A549 (cell line): ENCODE results near the gene SPPL2B. TPM values are rescaled to one million over a fixed set of nuclear protein-coding genes. Genes with fewer than 3 reads are reported as not detected.

Experiments
- ATAC-seq, 2 experiments: fragments of 200-7000 bp in 1 of 2; fragments of >200 bp in 1 of 2; cut with Nextera tagmentation in 1 of 2; cut with Tn5 transposase in 1 of 2; 3 replicates each; pipeline versions ENCODE4 v1.8.0 to v1.9.1; 2018 to 2020; ENCODE audit warnings: mild to moderate bottlenecking in 1 of 2, moderate library complexity in 1 of 2
- CTCF ChIA-PET: fragments of 300-600 bp; sonication (Branson Sonifier 250); formaldehyde crosslinking; extraction: SDS; loops from one replicate; lab custom pipeline; 2021; ENCODE audit warnings: antibody characterized with exemption, inconsistent platforms; lab: Yijun Ruan, JAX
- POLR2A ChIA-PET: fragments of 350-600 bp; formaldehyde crosslinking; extraction: SDS; loops from one replicate; lab custom pipeline; 2021; ENCODE audit warnings: antibody characterized with exemption, inconsistent platforms; lab: Yijun Ruan, JAX
- DNase-seq, 2 experiments: peaks; one replicate each; pipeline versions ENCODE4 v3.0.0 to v3.0.0-alpha.2; 2011 to 2016; ENCODE audit warnings: low read depth in 1 of 2, low spot score in 1 of 2
- FAIRE-seq: peaks from 2 replicates; lab custom pipeline; 2011; peaks lifted over from hg19 to GRCh38; lab: Jason Lieb, UNC
- H3K27ac ChIP-seq, 2 experiments: fragments of >200 bp; sonication (Bioruptor Twin); formaldehyde crosslinking; 3 replicates each; pipeline ENCODE4 v1.5.1; 2016 to 2017
- H3K4me1 ChIP-seq: fragments of >200 bp; sonication (Bioruptor Twin); formaldehyde crosslinking; 3 replicates; pipeline ENCODE4 v1.6.1; 2016
- H3K4me2 ChIP-seq: fragments of >200 bp; sonication (Bioruptor Twin); formaldehyde crosslinking; 3 replicates; pipeline ENCODE4 v1.6.1; 2016
- H3K4me3 ChIP-seq: fragments of >200 bp; sonication (Bioruptor Twin); formaldehyde crosslinking; 3 replicates; pipeline ENCODE4 v1.5.1; 2016
- H3K9me3 ChIP-seq: fragments of >200 bp; sonication (Bioruptor Twin); formaldehyde crosslinking; 3 replicates; pipeline ENCODE4 v1.6.1; 2016
- CBX8 ChIP-seq: fragments of 200-600 bp; sonication (generic); IDR thresholded peaks from 2 replicates; pipeline ENCODE4 v1.6.1; 2016
- CHD2 ChIP-seq: fragments of 150-350 bp; IDR thresholded peaks from 2 replicates; pipeline ENCODE4 v1.6.1; 2014; ENCODE audit warnings: low read length; ENCODE audit not compliant: partially characterized antibody
- FOXS1 ChIP-seq: fragments of 250-450 bp; sonication (Bioruptor Pico); IDR thresholded peaks from 2 replicates; pipeline ENCODE4 v1.5.0; 2020; ENCODE audit warnings: mild to moderate bottlenecking, moderate library complexity
- HDAC2 ChIP-seq: fragments of 200-600 bp; sonication (generic); IDR thresholded peaks from 2 replicates; pipeline ENCODE4 v1.6.1; 2016
- HEYL ChIP-seq: fragments of 250-450 bp; sonication (Bioruptor Pico); IDR thresholded peaks from 2 replicates; pipeline ENCODE4 v1.8.0; 2021; ENCODE audit warnings: mild to moderate bottlenecking, moderate library complexity
- HOXA7 ChIP-seq: fragments of 250-450 bp; sonication (Bioruptor Pico); IDR thresholded peaks from 2 replicates; pipeline ENCODE4 v1.5.0; 2020; ENCODE audit warnings: mild to moderate bottlenecking, moderate library complexity
- HOXB5 ChIP-seq: fragments of 250-450 bp; sonication (Bioruptor Pico); IDR thresholded peaks from 2 replicates; pipeline ENCODE4 v1.5.0; 2020; ENCODE audit warnings: mild to moderate bottlenecking, moderate library complexity
- JUN ChIP-seq, 2 experiments: fragments of >200 bp; sonication (Bioruptor Twin); formaldehyde crosslinking; IDR thresholded peaks; 2 replicates in 1 of 2; 3 replicates in 1 of 2; pipeline ENCODE4 v1.6.1; 2016 to 2017
- JUNB ChIP-seq: fragments of >200 bp; sonication (Bioruptor Twin); formaldehyde crosslinking; IDR thresholded peaks from 2 replicates; pipeline ENCODE4 v1.6.1; 2016
- MAFK ChIP-seq: fragments of 450-650 bp; IDR thresholded peaks from 2 replicates; pipeline ENCODE4 v1.6.1; 2014; ENCODE audit not compliant: partially characterized antibody
- MAZ ChIP-seq: fragments of 150-350 bp; IDR thresholded peaks from 2 replicates; pipeline ENCODE4 v1.6.1; 2014; ENCODE audit warnings: antibody characterized with exemption, low read depth, low read length, borderline replicate concordance
- MYC ChIP-seq: IDR thresholded peaks from 2 replicates; pipeline ENCODE4 v1.6.1; 2012; ENCODE audit warnings: mild to moderate bottlenecking, inconsistent platforms, low read length, improper control_type of control experiment, borderline replicate concordance
- NPAS2 ChIP-seq: fragments of 250-450 bp; sonication (Bioruptor Pico); IDR thresholded peaks from 2 replicates; pipeline ENCODE4 v1.8.0; 2022; ENCODE audit warnings: mild to moderate bottlenecking, moderate library complexity, borderline replicate concordance
- NR3C1 ChIP-seq: fragments of >200 bp; sonication (Bioruptor Twin); formaldehyde crosslinking; IDR thresholded peaks from 3 replicates; pipeline ENCODE4 v1.6.1; 2017
- PHF8 ChIP-seq: fragments of 200-600 bp; sonication (generic); IDR thresholded peaks from 2 replicates; pipeline ENCODE4 v1.6.1; 2016; ENCODE audit warnings: low read depth, mild to moderate bottlenecking, antibody characterized with exemption, moderate library complexity, borderline replicate concordance
- RCOR1 ChIP-seq: fragments of 150-350 bp; IDR thresholded peaks from 2 replicates; pipeline ENCODE4 v1.6.1; 2014; ENCODE audit warnings: antibody characterized with exemption, low read length, low read depth
- RFX5 ChIP-seq: fragments of 450-650 bp; IDR thresholded peaks from 2 replicates; pipeline ENCODE4 v1.7.1; 2014; ENCODE audit warnings: antibody characterized with exemption, mild to moderate bottlenecking, moderate library complexity
- SREBF2 ChIP-seq: fragments of 450-650 bp; IDR thresholded peaks from 2 replicates; pipeline ENCODE4 v1.6.1; 2014; ENCODE audit warnings: mild to moderate bottlenecking, moderate library complexity
- ZC3H11A ChIP-seq: fragments of 450-650 bp; IDR thresholded peaks from 2 replicates; pipeline ENCODE4 v1.6.1; 2014; ENCODE audit warnings: antibody characterized with exemption, mild to moderate bottlenecking
- ZSCAN20 ChIP-seq: fragments of 250-450 bp; sonication (Bioruptor Pico); IDR thresholded peaks from 2 replicates; pipeline ENCODE4 v1.8.0; 2022; ENCODE audit warnings: mild to moderate bottlenecking, moderate library complexity
- WGBS: methylation state at CpG from one replicate; pipeline ENCODE4 v1.1.6; 2017; ENCODE audit errors: missing lambda C conversion rate; 5-methylcytosine and 5-hydroxymethylcytosine counted together
- polyA plus RNA-seq, 4 experiments: library from polyadenylated mRNA; depleted of rRNA in 3 of 4; stranded (reverse); fragments of >200 nt; fragmentation: RNase III in 1 of 4; extraction: RNeasy Plus Mini Kit Qiagen cat#74134 plus additional on column Dnase treatment in 1 of 4; gene quantifications; 2 replicates in 3 of 4; 3 replicates in 1 of 4; pipeline ENCODE4 v1.2.3, GENCODE V29; 2011 to 2017
- TF ChIP-seq, protein P1 (sequence below): fragments of 450-650 bp; IDR thresholded peaks from 2 replicates; pipeline ENCODE4 v1.6.1; 2014; ENCODE audit warnings: antibody characterized with exemption
- TF ChIP-seq, protein P2 (sequence below): fragments of 250-450 bp; sonication (Bioruptor Pico); IDR thresholded peaks from 2 replicates; pipeline ENCODE4 v1.5.0; 2020; ENCODE audit warnings: low read depth, mild to moderate bottlenecking, moderate library complexity

SPPL2B gene
- polyA plus RNA-seq, 2 of the 4 experiments (the other 2 are of a cell fraction) = 11.3 to 36.5 TPM

DNA sequence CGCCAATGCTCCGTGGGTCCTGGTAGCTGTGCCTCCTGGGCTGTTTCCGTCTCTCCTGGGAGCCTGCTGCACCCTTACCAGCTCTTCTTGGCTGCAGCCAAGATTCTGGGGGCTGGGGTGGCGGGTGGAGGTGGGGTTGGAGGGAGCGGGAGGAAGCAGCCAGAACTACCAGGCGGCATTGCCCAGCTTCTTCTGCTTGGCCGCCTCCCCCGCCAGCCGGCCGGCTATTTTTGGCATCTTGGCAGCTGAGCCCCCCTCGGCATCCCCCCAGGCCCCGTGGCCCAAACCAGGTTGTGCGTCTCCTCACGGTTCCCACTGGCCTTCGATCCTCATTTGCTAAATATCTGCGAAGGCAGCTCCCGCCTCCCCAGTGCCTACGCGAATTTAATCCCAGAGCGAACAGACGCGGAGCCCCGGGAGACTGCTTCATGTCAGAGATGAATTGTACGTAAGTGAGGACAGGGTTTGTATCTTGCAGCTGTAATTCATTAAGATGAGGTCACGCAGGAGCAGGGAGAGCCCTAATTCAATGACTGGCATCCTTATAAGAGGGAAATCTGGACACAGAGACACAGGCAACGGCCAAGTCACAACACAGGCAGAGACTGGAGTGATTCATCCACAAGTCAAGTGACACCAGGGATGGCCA, 33.7 kb upstream of the SPPL2B start:
- 77% methylated on average over 22 of the region's 26 CpGs for WGBS
- no peak overlapping the region for H3K4me2 ChIP-seq
- peaks cover under 1% of the 10 kb centered on the region; the same call in 2 of the 3 replicates for H3K4me1 ChIP-seq
- no peak for FAIRE-seq
- no peak for ATAC-seq
- no peak overlapping the region for H3K27ac ChIP-seq
- POLR2A ChIA-PET = no interaction called here
- DNase-seq = no peak
- TF ChIP-seq ZC3H11A (no peak), NPAS2 (CRISPR knock-in tag) (no peak), HEYL (no peak), RFX5 (no peak), ZSCAN20 (CRISPR knock-in tag) (no peak), MAFK (no peak), JUN (IDR thresholded peaks at IDR 0.05) (no peak), CBX8 (no peak), NR3C1 (no peak), RCOR1 (no peak), MYC (no peak), HOXA7 (CRISPR knock-in tag) (no peak), JUNB (no peak)
- CTCF ChIA-PET = interaction anchor here (1.3 kb wide), 1 partner anchor 21 kb away, joined by 3 read pairs; no protein-coding TSS in a partner anchor
- no peaks in the 10 kb centered on the region for H3K9me3 ChIP-seq
- H3K4me3 ChIP-seq = no peak overlapping the region

DNA sequence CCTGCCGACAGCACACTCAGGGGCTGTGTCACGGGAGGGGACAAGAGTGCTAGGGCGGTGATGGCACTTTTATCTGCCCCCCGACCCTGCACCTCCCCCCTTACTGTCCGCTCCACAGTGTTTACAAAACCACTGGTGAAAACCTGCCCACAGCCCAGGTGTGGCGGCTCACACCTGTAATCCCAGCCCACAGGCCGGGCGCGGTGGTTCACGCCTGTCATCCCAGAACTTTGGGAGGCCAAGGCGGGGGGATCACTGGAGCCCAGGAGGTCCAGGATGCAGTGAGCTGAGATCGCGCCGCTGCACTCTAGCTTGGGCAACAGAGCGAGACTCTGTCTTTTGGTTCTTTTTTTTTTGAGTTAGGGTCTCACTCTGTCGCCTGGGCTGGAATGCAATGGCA, 32.3 kb upstream of the SPPL2B start:
- ATAC-seq (no peak), FAIRE-seq (no peak), DNase-seq (no peak)
- no peak overlapping the region for H3K4me3 ChIP-seq
- ChIA-PET POLR2A (no interaction called here), CTCF (no interaction called here)
- H3K4me2 ChIP-seq = no peak overlapping the region
- TF ChIP-seq JUN (IDR thresholded peaks at IDR 0.05) = no peak
- TF ChIP-seq FOXS1 (CRISPR knock-in tag) = no peak
- TF ChIP-seq, protein P1, sequence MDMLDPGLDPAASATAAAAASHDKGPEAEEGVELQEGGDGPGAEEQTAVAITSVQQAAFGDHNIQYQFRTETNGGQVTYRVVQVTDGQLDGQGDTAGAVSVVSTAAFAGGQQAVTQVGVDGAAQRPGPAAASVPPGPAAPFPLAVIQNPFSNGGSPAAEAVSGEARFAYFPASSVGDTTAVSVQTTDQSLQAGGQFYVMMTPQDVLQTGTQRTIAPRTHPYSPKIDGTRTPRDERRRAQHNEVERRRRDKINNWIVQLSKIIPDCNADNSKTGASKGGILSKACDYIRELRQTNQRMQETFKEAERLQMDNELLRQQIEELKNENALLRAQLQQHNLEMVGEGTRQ = no peak
- no peak for TF ChIP-seq SREBF2
- TF ChIP-seq HEYL = no peak
- WGBS = 81% methylated on average over 15 of the region's 16 CpGs
- no peaks in the 10 kb centered on the region for H3K9me3 ChIP-seq
- no peaks in the 10 kb centered on the region for H3K4me1 ChIP-seq
- H3K27ac ChIP-seq = no peak overlapping the region

DNA sequence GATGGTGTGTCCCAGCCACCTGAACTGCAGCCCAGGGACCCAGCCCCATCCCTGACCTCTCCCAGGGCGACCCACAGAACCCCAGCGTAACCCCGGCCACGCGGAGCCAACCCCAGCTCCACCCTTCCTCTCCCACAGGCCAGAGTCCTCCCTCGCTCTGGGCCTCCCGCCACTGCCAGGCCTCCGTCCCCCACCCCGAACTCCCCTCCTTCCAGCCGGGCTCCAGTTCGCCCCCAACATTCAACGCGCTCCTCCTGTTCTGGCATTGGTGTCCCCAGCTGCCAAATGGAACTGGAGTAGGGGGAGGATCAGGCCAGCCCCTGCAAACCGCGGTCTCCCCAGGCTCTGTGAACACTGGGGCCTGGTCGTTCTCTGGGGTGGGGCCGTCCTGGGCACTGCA, 28.0 kb upstream of the SPPL2B start:
- no peak overlapping the region for H3K4me2 ChIP-seq
- H3K27ac ChIP-seq = no peak overlapping the region
- POLR2A ChIA-PET = no interaction called here
- FAIRE-seq = no peak
- ATAC-seq = no peak
- no peaks in the 10 kb centered on the region for H3K4me1 ChIP-seq
- 90% methylated on average over 7 of the region's 17 CpGs for WGBS
- no peak for DNase-seq
- H3K4me3 ChIP-seq = no peak overlapping the region
- TF ChIP-seq, protein P2, sequence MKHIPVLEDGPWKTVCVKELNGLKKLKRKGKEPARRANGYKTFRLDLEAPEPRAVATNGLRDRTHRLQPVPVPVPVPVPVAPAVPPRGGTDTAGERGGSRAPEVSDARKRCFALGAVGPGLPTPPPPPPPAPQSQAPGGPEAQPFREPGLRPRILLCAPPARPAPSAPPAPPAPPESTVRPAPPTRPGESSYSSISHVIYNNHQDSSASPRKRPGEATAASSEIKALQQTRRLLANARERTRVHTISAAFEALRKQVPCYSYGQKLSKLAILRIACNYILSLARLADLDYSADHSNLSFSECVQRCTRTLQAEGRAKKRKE = no peak
- no peak for TF ChIP-seq MAZ
- TF ChIP-seq CHD2 = no peak
- TF ChIP-seq NR3C1 = no peak
- no peak for TF ChIP-seq HOXB5 (CRISPR knock-in tag)
- no peak for TF ChIP-seq HDAC2
- TF ChIP-seq MAFK = no peak
- no peak for TF ChIP-seq PHF8
- no peaks in the 10 kb centered on the region for H3K9me3 ChIP-seq
- CTCF ChIA-PET = no interaction called here
